Tibial nerve (tissue), 4 donors: ENCODE measurements around the gene DDX10. TPM values are rescaled to one million over a fixed set of nuclear protein-coding genes. Genes with fewer than 3 reads are reported as not detected.

ENCODE experiments used
- DNase-seq, 2 donors: peaks; one replicate each; pipeline ENCODE4 v3.0.0-alpha.2; 2019; ENCODE audit warnings: low spot score in 2 of 2
- H3K27ac ChIP-seq, 4 donors: fragments of 200-600 bp; sonication (generic) in 3 of 4; one replicate each; pipeline ENCODE4 v1.5.1; 2017 to 2019; ENCODE audit warnings: mild to moderate bottlenecking in 1 of 4
- H3K27me3 ChIP-seq, 2 donors: fragments of 200-600 bp; sonication (generic) in 1 of 2; one replicate each; pipeline versions ENCODE4 v1.5.1 to v1.6.0; 2017 to 2019
- H3K36me3 ChIP-seq, 3 donors: fragments of 200-600 bp; sonication (generic); one replicate each; pipeline ENCODE4 v1.5.1; 2018 to 2019
- H3K4me1 ChIP-seq, 4 donors: fragments of 200-600 bp; sonication (generic) in 3 of 4; one replicate each; pipeline ENCODE4 v1.5.1; 2017 to 2019
- H3K4me3 ChIP-seq, 4 donors: fragments of 200-600 bp; sonication (generic) in 3 of 4; one replicate each; pipeline ENCODE4 v1.5.1; 2017 to 2019; ENCODE audit warnings: mild to moderate bottlenecking in 1 of 4, moderate library complexity in 1 of 4
- H3K9me3 ChIP-seq, 4 donors: fragments of 200-600 bp; sonication (generic) in 3 of 4; one replicate each; pipeline ENCODE4 v1.5.1; 2017 to 2019
- CTCF ChIP-seq, 5 experiments: fragments of 200-600 bp in 3 of 5; fragments of 450-650 bp in 2 of 5; sonication (generic) in 3 of 5; IDR thresholded peaks; one replicate each; pipeline ENCODE4 v1.5.1; 2016 to 2019; ENCODE audit warnings: antibody characterized with exemption in 5 of 5, mild to moderate bottlenecking in 3 of 5, moderate library complexity in 2 of 5
- EP300 ChIP-seq, 2 donors: sonication (generic); formaldehyde crosslinking; IDR thresholded peaks; one replicate each; pipeline ENCODE4 v1.6.1; 2017; ENCODE audit warnings: antibody characterized with exemption in 2 of 2, mild to moderate bottlenecking in 1 of 2
- POLR2A ChIP-seq, 2 donors: fragments of 450-650 bp; IDR thresholded peaks; one replicate each; pipeline ENCODE4 v1.6.1; 2017; ENCODE audit warnings: antibody characterized with exemption in 2 of 2, mild to moderate bottlenecking in 2 of 2, moderate library complexity in 2 of 2
- WGBS, 2 donors: methylation state at CpG; one replicate each; pipeline ENCODE4 v1.1.5; 2018; 5-methylcytosine and 5-hydroxymethylcytosine counted together
- total RNA-seq, 4 donors: library from RNA; depleted of rRNA; stranded (reverse); fragments of >200 nt; gene quantifications; one replicate each; pipeline ENCODE4 v1.1.0, GENCODE V29; 2016

The DDX10 gene
- 10 to 100 TPM; 23.1 to 94.7 (median 31.6) TPM for total RNA-seq

GRCh38 chr11:108664730-108665525 is at the start of gene DDX10:
DDX10 (plus strand) TSS chr11:108665069; CDS start chr11:108665154, 85 bp downstream.
- no peaks in the 10 kb centered on the region for H3K9me3 ChIP-seq
- peak within 1 kb of the TSS; percentile 56 to 83 (median 70) for H3K4me3 ChIP-seq
- H3K27ac ChIP-seq: peak within 1 kb of the TSS; percentile 30 to 78 (median 70)
- H3K4me1 ChIP-seq: peaks cover 4 to 42% (median 13%) of the 10 kb centered on the region in 4 donors
- WGBS, 2 donors: 0% methylated on average over 61 of the region's 61 CpGs
- peak in 1 of 2 donors; percentile 54 for TF ChIP-seq POLR2A (IDR thresholded peaks at IDR 0.05)
- TF ChIP-seq CTCF (IDR thresholded peaks at IDR 0.05): peak in 1 of 5 experiments; percentile 47
- peak; percentile 69 to 95 for TF ChIP-seq EP300 (IDR thresholded peaks at IDR 0.05)
- H3K27me3 ChIP-seq: no peaks in the 10 kb centered on the region
- peak; percentile 97 to 99 for DNase-seq
- H3K36me3 ChIP-seq: peaks cover 0 to 7% (median 0%) of the 10 kb centered on the region in 3 donors

DNA sequence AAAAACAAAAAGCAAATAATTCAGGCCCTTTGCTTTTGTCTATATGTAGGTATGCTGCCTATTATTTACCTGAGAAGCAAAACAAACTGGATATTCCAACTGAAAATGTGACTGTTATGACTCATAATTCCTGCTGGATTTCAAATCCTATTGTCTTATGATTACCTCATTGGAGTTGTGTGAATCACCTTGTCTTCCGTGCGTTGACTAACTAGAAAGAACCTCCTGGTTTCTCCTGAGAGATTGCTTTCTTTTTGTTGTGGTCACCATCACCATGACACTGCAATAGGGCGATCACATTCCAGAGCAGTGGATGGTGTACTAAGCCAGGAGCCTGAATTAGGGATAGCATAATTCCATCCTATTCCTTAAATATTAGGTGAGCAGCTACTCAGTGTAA is 48.3 kb upstream of the DDX10 start:
- Histone ChIP-seq H3K4me1 (no peaks in the 10 kb centered on the region), H3K36me3 (no peaks in the 10 kb centered on the region), H3K27ac (no peak overlapping the region), H3K4me3 (no peak overlapping the region), H3K9me3 (no peaks in the 10 kb centered on the region), H3K27me3 (no peaks in the 10 kb centered on the region)
- TF ChIP-seq POLR2A (IDR thresholded peaks at IDR 0.05) (no peak), CTCF (IDR thresholded peaks at IDR 0.05) (no peak), EP300 (IDR thresholded peaks at IDR 0.05) (no peak)
- WGBS, 2 donors: 87 to 93% methylated on average over 3 of the region's 3 CpGs
- no peak for DNase-seq

GRCh38 chr11:108617055-108617454 is 47.8 kb upstream of the DDX10 start:
- Histone ChIP-seq H3K36me3 (no peaks in the 10 kb centered on the region), H3K4me1 (no peaks in the 10 kb centered on the region), H3K27ac (no peak overlapping the region), H3K27me3 (no peaks in the 10 kb centered on the region), H3K4me3 (no peak overlapping the region), H3K9me3 (no peaks in the 10 kb centered on the region)
- no peak for DNase-seq
- TF ChIP-seq CTCF (IDR thresholded peaks at IDR 0.05): no peak
- WGBS, 2 donors: 57 to 65% methylated on average over 4 of the region's 4 CpGs

GRCh38 chr11:108618529-108618928 is 46.3 kb upstream of the DDX10 start:
- Histone ChIP-seq H3K27me3 (no peaks in the 10 kb centered on the region), H3K9me3 (no peaks in the 10 kb centered on the region), H3K4me3 (no peak overlapping the region), H3K27ac (no peak overlapping the region), H3K4me1 (no peaks in the 10 kb centered on the region), H3K36me3 (no peaks in the 10 kb centered on the region)
- TF ChIP-seq CTCF (IDR thresholded peaks at IDR 0.05): no peak
- TF ChIP-seq EP300 (IDR thresholded peaks at IDR 0.05): no peak
- TF ChIP-seq POLR2A (IDR thresholded peaks at IDR 0.05): no peak
- WGBS, 2 donors: 36 to 38% methylated on average over 1 of the region's 1 CpG
- no peak for DNase-seq

DNA sequence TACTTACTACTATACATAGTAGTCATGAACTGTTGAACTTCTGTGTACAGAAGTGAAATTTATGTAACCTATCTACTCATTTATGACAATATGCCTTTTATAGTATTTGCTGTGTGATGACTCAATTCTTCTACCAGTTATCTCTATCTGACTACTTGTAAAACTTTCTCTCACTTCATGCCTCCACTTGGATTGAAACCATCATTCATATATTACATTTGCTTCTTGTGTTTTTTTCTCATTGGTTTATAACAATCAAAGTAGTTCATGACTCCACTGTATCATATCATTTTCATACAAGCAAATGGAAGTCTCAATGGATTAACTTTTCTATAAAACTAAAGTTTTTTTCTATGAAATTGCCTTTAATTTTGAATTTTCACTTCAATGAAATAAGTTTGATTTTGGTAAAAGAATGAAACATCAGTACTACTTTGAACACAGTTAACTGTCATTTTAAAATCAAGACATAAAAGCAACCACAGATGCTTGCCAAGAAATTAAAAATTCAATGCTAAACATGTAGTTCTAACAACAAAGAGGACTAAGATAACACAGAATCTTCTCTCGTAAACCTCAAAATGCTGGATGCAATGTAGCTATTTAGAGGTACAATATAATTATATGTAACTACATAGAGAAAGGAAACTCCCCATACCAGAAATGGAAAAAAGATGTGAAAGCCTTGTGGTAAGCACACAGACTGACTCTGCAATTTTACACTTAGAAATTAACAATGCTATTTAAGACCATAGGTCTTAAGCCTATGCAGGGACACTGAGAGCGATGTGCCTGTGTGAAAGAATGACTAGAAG is 43.7 kb upstream of the DDX10 start:
- H3K4me3 ChIP-seq: no peak overlapping the region
- TF ChIP-seq POLR2A (IDR thresholded peaks at IDR 0.05): no peak
- no peak for TF ChIP-seq CTCF (IDR thresholded peaks at IDR 0.05)
- TF ChIP-seq EP300 (IDR thresholded peaks at IDR 0.05): no peak
- DNase-seq: no peak
- H3K27ac ChIP-seq: no peak overlapping the region
- H3K36me3 ChIP-seq: no peaks in the 10 kb centered on the region
- H3K4me1 ChIP-seq: no peaks in the 10 kb centered on the region
- 64 to 67% methylated on average over 2 of the region's 2 CpGs for WGBS, 2 donors
- H3K27me3 ChIP-seq: no peaks in the 10 kb centered on the region
- H3K9me3 ChIP-seq: no peaks in the 10 kb centered on the region
